GM19193 (cell line): ENCODE data around the gene PFAS.

ENCODE experiments used
- POLR2A ChIP-seq: IDR thresholded peaks from 4 replicates; pipeline ENCODE4 v1.6.1; 2011; ENCODE audit not compliant: insufficient read depth, insufficient read length; ENCODE audit errors: extremely low read depth

PFAS gene

DNA sequence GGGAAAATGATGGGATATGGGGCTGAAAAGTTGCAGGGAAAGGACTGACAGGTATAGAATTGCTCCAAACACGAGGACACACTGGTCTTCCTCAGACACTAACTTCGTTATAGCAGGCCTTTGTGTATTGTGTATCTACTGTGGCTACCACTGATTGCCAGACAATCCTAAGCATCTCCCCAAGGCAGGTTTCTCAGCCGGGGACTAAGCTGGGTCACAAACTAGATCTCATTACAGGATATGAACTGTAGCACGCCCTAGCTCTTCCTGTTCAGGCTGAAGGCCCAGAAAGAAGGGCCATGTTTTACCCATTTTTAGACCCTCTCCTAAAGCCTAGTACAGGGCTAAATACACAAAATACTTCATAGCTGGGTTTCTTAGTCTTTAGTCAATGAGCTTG lies 34.3 kb downstream of the PFAS start:
- TF ChIP-seq POLR2A = no peak

DNA sequence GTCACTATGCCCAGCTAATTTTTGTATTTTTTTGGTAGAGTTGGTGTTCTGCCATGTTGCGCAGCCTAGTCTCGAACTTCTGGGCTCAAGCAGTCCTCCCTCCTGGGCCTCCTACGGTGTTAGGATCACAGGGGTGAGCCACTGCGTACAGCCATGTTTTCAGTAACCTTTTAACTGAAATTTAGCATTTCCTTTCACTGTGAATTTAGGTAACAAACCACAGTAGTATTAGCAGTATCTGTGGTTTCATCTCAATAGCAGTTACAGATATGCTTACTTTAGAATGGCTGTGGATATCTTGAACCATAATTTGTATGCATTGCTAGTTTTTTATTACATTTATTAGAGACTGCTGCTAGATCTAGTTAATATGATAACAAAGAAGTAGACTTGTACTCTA lies 35.0 kb downstream of the PFAS start:
- no peak for TF ChIP-seq POLR2A

DNA sequence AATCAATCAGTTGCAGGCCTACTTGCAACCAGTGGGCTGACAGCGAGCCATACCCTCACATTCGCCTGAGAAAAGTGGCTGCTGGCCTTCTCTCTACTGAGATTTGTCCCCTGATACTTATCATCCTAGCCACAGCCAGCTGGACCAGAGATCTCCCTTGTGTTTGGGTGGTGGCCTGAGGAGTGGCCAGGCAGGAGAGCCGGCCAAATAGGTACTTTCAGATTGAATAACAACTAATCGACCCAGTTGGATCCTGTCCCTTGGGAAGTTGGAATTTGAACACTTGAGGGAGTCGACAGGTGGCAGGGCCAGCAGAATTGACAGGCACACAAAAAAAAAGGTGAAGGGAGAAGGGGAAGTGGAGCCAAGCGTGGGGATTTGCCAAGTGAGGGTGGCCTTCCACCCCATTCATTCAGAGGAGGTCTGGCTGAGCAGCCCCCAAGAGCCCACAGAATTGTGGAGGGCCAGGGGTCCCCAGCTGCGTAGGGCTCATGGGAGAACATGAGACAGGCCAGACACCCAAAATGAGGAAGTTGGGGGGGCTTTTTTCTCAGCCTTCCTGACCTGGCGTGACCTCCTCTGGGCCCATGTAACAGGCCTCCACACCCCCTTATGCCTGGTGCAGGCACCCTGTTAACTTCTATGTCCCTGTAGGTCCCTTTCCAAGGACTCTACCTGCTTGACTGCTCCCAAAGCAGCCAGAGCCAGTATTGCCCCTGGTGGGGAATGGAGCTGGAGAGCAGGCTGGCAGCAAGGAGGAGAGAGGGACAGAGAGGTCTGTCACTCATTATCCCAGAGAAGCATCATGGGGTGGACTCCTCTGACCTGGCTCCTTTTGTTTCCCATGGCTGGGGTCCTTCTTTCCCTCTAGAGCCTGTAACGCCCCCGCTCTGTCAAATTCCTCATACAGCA lies 36.4 kb downstream of the PFAS start:
- TF ChIP-seq POLR2A = no peak

DNA sequence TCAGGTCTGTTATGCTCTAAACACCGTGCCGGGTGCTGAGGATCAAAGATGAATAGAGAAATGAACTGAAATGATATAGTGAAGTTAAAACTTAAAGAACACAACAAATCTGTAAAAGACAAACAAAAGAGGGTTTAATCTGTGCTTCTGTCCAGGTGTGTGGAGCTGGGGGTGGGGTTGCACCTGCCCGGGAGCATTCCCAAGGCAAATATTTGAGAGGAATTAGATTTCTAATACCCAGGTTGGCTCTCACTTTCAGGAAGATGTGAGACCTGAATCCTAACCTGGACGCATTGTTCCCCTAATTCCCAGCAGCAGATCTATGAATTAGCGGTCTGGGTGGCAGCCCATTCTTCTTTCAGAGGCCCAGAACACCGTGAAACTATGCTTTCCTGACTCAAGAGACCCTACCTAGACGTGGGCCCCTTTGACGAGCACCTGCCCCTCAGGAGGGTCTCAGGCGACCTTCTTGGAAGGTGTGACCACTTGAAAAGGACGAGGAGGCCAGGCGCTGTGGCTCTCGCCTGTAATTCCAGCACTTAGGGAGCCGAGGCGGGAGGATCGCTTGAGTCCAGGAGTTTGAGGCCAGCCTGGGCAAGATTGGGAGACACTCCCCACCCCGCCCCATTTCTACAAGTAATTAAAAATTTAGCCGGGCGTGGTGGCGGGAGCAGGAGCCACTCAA lies 38.7 kb downstream of the PFAS start:
- TF ChIP-seq POLR2A = no peak

- peak; percentile 76 for TF ChIP-seq POLR2A
Measured at GRCh38 chr17:8288336-8289102, 39.4 kb downstream of the PFAS start, which contains the start of gene RANGRF. RANGRF (plus strand) TSS chr17:8288670; CDS start chr17:8288789, 119 bp downstream.

DNA sequence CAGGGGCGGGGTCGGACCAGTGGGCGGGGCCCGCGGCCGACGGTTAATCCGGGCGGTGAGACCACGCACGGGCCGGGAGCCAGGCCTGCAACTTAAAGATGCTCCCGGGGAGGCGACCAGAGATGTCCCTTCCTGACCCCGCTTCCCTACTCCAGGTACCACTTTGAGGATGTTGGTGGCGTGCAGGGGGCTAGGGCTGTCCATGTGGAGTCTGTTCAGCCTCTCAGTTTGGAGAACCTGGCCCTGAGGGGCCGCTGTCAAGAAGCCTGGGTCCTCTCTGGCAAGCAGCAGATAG lies 40.0 kb downstream of the PFAS start:
- TF ChIP-seq POLR2A = no peak

DNA sequence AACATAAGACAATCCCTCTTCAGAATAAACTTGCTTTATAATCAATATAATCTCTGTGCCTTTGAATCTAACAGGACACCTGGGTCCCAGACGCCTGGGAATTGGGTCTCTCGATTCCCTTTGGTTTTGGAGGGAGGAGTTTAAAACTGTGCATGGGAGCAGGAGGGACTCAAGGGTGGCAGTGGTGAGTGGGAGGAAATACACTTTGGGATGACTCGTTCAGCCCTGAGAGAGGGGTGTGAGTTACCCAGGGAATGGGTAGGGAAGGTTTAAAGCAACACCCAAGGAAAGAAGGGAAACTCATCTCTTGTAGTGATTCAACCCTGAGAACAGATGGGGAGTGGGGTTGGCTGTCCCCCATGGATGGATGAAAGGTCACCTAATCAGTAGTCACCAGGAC lies 41.0 kb downstream of the PFAS start:
- TF ChIP-seq POLR2A = no peak

DNA sequence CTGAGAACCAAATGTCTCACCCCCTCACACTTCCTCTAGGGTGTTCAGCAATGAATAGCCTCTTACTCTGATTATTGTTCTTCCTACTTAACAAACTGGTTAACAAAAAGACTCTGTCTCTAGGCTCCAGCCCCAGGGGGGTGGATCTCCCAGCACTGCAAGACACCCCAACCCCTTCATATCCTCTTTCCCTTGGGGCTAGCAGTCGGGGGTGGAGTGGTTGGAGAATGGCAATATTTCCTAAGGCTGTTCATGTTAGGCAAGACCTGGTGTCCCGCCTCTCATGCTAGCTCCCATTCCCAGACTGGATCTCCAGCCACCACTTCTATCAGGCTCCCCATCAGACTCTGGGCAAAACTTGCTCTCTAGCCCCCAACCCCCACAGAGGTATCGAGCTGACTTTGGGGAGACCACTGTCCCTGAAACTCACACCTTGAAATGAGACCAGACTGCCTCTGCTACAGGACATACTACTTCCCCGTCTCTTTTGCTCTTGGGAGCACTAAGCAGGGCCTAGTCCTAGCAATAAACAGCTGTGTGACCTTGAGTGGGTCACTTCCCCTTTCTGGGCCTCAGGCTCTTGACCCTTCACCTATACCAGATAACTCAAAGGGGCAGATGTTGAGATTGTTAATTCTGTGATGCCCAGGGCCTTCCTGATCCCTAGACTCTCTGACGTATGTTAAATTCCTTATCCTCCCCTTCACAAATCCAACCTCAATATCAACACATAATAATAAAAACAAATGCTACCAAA lies 43.7 kb downstream of the PFAS start:
- no peak for TF ChIP-seq POLR2A

- no peak for TF ChIP-seq POLR2A
Measured at GRCh38 chr17:8294361-8294760, 45.3 kb downstream of the PFAS start.

DNA sequence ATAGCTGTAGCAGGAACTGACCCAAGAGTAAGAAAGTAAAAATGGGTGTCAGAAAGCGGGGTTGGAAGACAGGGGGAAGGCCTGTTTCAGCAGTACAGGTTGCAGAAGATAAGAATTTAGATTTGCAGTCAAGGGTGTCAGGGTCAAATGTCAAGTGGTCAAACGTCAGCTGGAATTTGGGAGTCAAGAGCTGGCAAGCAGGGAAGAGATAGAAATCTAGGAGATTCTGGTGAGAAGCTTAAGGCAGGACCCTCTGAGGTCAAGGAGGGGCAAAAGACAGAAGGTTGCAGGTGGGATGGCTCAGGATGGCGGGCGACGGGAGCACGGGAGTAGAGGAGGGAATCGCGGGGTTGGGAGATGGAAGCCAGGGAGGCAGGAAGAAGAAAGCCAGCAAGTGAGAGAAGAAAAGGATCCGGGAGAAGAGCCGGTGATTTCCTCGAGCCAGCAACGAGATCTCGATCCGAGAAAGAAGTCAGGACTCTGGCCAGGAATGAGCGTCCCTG lies 45.8 kb downstream of the PFAS start:
- TF ChIP-seq POLR2A = no peak

GRCh38 chr17:8300226-8300625 lies 51.1 kb downstream of the PFAS start:
- TF ChIP-seq POLR2A = no peak

GRCh38 chr17:8300627-8301242 lies 51.6 kb downstream of the PFAS start:
- TF ChIP-seq POLR2A = no peak

GRCh38 chr17:8310601-8311123 lies 61.6 kb downstream of the PFAS start:
- no peak for TF ChIP-seq POLR2A

DNA sequence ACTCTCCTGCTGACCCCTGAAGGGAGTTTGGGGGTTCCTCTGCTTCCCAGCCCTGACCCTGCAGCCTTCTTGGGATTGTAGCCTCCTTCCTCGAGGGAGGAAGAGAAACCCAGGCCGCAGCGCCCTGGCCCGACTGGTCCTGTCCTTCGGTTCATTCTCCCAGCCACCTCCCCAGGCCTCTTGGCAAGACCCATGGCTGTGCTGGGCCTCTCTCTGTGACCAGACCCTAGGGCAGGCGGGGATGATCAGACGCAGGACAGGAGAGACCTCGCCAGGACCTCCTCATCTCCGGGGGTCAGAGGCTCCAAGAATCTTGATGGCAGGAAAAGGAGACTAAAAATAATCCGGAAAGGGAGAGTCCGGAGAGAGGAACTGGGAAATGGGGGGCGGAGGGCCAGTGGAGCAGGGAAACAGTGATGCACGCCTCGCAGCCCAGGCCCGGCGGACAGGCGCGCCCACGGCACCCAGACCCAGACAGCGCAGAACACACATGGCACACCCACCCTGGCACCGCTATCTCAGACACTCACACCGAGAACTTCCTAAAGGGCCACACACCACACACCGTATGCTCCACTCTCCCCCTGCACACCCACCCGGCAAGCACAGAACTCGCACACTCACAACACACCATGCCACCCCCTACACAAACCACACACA lies 62.2 kb downstream of the PFAS start:
- TF ChIP-seq POLR2A = no peak

- no peak for TF ChIP-seq POLR2A
Measured at GRCh38 chr17:8312251-8312650, 63.2 kb downstream of the PFAS start.
